Stimulated activated CD4-positive, alpha-beta T cell treated with anti-CD3 and anti-CD28 coated beads, Interleukin-2, amount 100 ng/mL, for 48 hours (primary cell): Measurements from ENCODE around the gene CERS4.
"Not testable (repeated sequence)": the region's sequence is repeated elsewhere in the genome, so short reads cannot be mapped to it uniquely, and the experiment has no call there.

ENCODE experiments used
- DNase-seq, 2 donors: peaks; one replicate each; pipeline ENCODE4 v3.0.0-alpha.2; 2020

The CERS4 gene, protein sequence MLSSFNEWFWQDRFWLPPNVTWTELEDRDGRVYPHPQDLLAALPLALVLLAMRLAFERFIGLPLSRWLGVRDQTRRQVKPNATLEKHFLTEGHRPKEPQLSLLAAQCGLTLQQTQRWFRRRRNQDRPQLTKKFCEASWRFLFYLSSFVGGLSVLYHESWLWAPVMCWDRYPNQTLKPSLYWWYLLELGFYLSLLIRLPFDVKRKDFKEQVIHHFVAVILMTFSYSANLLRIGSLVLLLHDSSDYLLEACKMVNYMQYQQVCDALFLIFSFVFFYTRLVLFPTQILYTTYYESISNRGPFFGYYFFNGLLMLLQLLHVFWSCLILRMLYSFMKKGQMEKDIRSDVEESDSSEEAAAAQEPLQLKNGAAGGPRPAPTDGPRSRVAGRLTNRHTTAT

DNA sequence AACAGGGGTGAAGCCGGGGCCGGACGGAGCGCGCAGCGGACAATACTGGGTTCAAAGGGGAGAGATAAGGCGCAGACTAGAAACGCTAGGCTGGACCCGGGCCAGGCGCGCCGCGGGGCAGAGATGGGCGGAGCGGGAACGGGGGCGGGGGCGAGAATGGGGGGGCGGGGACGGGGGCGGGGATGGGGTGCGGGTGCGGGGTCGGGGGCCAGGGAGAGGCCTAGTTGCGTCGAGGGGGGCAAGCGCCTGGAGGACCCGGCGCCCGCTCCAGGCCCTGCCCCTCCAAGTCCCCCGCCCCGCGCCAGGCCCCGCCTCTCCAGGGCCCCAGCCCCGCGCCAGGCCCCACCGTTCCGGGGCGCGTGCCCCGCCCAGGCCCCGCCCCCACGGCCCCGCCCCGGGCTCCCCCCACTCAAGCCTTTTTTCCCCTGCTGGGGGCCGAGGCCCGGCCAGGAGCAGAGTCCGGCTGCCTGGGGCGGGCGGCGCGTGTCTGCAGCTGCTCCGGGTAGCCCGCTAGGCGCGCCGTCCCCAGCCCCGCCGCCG lies at the start of gene CERS4:
TSS of gene CERS4 (plus strand) at position 449 of the 540 bp plus-strand sequence. CDS start 41,707 bp downstream, outside the sequence.
- DNase-seq = peak; percentile 69 to 73

DNA sequence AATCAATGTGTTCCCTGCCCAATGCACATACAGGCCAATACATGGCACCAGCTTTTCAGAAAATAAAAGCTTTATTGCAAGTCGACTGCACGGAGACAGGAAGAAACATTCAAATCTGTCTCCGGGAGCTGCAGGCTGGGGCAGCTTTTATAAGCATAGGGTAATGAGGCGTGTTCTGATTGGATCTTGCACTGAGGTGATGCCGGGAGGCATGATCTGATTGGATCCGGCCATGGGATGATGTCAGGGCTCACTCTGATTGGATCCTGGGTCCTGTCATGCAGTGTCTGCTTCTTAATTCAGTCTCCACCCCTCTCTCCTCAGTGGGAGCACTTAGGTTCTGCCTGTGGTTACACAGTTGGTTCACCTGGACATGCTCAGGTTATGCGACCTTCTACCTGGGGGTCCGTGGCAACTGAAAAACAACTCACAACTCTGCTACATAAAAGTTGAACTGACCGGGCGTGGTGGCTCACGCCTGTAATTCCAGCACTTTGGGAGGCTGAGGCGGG lies 48.0 kb upstream of the CERS4 start:
- DNase-seq = peak in 1 of 2 donors; percentile 28

DNA sequence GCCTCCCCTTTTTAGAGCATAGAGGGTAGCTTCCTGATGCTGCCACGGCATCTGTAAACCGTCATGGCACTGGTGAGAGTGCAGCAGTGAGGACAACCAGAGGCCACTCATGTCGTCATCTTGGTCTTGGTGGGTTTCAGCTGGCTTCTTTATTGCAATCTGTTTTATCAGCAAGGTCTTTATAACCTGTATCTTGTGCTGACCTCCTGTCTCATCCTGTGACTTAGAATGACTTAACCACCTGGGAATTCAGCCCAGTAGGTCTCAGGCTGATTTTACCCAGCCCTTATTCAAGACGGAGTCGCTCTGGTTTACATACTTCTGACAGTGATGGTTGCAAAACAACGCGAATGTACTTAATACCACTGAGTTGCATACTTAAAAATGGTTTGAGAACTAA lies 45.4 kb upstream of the CERS4 start:
- DNase-seq = no peak

DNA sequence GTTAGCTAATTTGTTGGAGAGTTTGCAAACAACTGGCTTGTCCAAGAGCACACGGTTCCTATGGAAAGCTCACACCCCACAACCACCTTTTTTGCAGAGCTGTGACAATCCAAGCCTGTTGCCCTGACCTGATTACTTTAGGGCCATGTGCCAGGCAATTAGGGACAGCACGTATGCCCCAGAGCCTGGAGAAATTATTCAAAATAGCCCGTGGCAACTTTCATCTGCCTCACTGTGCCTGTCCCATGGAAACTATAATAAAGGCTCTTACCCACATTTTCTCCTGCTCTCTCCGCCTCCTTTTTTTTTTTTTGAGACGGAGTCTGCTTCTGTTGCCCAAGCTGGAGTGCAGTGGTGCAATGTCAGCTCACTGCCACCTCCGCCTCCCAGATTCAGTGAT lies 41.2 kb upstream of the CERS4 start:
- no peak for DNase-seq

DNA sequence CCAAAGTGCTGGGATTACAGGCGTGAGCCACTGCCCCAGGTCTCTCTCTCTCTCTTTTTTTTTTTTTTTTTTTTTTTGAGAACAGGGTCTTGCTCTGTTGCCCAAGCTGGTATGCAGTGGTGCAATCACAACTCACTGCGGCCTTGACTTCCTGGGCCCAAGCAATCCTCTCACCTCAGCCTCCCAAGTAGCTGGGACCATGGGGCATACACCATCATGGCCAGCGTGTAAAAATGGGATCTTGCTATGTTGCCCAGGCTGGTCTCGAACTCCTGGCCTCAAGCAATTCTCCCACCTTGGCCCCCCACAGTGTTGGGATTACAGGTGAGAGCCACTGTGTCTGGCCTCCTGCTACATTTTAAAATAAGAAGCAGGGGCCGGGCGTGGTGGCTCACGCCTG lies 40.6 kb upstream of the CERS4 start:
- no peak for DNase-seq

DNA sequence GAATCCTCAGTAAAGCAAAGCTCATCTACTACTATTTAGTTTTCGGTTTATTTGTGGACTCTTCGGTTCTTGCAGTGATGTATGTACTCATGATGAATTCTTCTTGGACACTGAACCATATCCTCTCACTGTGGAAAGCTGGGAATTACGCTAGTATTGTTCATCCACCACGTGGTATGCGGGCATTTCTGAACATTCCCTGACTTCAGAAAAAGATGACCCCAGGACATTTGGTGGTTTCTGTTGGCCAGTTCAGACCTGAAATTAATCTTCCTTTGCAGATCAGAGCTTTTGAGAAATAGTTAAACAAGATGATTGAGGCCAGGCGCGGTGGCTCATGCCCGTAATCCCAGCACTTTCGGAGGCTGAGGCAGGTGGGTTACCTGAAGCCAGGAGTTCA lies 34.5 kb upstream of the CERS4 start:
- no peak for DNase-seq

DNA sequence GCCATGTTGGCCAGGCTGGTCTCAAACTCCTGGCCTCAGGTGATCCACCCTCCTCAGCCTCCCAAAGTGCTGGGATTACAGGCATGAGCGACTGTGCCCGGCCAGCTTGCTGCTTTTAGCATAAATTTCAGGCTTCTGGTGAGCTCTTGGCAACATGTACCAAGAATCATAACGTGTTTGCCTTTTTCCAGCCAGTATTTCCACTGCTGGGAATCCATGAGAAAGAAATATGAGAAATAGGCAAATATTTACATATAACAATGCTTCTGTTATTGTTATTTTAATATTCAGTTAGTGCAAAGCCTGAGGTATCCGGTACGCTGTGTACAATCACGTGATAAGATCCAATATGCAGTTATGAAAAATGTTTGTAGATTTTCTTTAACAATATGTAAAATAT lies 29.2 kb upstream of the CERS4 start:
- no peak for DNase-seq

DNA sequence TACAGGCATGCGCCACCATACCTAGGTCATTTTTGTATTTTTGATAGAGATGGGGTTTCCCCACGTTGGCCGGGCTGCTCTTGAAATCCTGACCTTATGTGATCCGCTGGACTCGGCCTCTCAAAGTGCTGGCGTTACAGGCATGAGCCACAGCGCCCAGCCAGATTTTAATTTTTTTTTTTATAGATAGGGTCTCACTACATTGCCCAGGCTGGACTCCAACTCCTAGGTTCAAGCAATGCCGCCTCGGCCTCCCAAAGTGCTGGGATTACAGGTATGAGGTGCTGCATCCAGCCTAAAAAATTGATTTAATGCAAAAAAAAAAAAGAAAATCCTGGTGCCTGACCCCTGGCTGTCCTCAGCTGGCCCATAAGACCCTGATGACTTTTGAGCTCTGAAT lies 24.9 kb upstream of the CERS4 start:
- DNase-seq = no peak

DNA sequence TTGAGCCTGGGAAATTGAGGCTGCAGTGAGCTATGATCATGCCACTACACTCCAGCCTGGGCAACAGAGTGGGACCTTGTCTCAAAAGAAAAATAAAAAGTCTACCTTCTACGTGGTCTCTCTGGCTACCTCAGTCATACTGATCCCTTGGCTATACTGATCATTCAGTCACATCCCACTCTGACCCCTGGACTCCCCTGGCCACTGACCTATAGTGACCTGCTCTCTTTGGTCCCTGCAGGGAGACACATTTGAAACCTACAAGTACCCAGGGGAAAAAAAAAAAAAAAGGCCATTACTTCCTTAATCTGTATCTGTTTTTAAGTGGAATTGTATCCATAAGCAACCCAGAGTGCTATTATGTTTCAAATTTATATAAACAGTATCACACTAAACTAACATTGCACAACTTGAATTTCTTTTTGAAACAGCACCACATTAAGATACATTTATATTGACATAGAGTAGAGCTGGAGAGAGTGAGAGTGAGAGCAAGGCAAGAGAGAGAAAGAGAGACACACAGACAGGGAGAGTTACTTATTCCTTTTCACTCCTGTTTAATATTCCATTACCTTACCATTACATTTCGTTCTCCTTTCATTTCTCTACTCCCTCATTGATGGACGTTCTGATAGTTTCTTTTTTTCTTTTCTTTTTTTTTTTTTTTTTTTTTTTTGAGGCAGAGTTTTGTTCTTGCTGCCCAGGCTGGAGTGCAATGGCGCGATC lies 23.7 kb upstream of the CERS4 start:
- no peak for DNase-seq

DNA sequence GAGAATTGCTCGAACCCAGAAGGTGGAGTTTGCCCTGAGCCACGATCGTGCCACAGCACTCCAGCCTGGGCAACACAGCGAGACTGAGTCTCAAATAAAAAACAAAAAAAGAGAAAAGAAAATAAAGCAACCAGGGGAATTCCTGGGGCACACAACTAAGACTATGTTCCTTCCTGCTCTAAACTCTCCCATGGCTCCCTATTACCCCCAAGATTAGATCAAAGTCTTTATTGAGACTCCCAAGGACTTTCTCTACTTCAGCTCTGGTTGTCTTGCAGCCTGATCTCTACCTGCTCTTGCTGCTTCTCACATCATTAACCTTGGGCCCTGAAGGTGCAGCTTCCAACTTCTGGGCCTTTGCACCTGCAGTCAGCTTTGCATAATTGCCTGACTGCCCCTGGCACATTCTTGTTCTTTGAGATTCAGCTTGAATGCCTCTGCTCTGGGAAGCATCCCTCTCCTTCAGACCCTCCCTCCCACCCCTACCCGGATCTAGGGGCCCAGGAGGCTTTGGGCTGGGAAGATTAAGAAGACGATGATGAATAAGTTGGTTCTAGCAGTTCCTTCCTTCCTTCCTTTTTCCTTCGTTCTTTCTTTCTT lies 16.8 kb upstream of the CERS4 start:
- no peak for DNase-seq

DNA sequence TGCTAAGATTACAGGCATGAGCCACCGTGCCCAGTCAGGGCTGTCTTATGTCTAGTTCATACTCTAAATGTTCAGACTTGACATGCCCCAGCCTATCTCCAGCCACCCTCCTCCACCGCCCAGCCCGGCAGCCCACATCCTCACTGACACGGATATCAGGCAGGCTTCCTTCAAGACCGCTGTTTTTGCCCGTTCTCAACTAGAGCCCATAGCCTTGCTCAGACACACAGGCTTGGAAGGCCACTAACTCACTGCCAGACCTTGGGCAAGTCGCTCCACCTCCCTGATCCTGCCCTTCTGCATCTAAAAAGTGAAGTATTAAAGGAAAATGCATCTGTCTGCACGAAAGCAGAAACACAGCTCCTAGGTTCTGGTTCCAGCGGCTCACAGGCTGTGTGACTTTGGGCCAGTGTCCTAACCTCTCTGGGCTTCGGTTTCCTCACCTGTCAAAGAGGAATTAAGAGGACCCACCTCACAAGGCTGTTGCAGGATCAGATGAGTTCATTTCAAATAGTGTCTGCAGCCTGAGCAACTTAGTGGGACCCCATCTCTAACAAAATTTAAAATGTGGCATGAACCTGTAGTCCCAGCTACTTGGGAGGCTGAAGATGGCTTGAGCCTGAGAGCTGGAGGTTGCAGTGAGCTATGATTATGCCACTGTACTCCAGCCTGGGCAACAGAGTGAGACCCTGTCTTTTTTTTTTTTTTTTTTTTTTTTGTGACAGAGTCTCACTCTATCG lies 14.5 kb upstream of the CERS4 start:
- peak in 1 of 2 donors; percentile 14 for DNase-seq

DNA sequence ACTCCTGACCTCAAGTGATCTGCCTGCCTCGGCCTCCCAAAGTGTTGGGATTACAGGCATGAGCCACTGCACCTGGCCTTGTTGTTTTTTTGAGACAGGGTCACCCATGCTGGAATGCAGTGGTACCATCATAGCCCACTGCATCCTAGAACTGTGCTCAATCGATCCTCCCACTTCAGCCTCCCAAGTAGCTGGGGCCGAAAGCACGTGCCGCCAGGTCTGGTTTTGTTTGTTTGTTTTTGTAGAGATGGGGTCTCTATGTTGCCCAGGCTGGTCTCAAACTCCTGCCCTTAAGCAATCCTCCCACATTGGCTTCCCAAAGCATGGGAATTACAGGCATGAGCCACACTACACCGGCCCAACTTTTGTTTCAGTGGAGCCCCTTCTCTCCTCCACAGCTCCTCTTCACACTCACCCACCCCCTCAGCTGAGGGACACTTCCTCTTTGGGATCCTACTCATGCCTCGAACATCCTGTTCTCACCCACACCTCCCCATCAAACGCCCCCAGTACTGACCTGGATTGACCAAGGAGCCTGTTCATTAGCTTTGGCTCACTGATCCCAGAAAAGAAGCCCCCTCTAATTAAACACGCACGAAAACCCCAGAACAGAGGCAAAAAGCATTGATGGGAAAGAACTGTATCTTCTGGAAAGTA lies 12.8 kb upstream of the CERS4 start:
- no peak for DNase-seq

DNA sequence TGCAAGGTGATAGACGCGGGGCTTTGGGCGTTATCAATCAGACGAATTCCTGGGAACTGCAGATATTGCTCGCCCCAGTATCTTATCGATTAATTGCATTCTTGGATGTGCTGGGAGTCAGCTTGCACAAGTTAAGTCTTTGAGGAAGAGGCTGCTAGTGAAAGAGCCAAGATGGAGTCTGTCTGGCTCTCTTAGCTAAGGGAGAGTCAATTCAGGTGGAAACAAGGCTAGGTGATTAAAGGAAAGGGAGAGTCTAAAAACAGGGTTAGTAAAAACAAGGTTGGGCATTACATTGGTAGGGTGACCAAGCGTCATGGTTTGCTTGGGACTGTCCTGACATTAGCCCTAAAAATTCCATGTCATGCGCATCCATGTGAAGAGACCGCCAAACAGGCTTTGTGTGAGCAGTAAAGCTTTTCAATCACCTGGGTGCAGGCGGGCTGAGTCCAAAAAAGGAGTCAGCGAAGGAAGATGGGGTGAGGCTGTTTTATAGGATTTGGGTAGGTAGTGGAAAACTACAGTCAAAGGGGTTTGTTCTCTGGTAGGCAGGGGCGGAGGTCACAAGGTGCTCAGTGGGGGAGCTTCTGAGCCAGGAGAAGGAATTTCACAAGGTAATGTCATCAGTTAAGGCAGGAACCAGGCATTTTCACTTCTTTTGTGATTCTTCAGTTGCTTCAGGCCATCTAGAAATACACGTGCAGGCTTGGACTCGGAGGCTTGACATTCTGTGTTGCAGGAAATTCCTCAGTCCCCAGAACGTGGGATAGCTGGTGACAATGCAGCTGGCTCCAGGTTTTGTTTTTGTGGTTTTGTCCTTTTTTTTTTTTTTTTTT lies 5.7 kb upstream of the CERS4 start:
- DNase-seq = not testable (repeated sequence)

DNA sequence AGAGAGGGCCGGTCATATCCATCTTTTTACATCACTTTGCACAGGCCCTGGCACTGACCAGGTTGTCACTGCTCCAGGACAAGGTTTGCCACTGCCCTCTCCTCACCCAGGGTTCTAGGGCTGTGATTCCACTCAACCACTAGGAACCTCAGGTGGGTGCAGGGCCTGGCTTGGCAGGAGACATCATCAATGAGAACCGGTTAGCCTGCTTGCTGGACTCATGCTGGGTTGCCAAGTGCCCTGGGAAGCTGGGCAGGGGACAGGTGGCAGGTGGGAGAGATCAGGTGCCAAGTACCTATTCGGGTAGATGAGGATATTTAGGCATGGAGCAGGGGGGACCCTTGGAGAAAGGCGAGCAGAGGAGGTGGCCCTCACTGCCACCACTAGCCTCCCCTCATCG lies 4.2 kb upstream of the CERS4 start:
- no peak for DNase-seq

DNA sequence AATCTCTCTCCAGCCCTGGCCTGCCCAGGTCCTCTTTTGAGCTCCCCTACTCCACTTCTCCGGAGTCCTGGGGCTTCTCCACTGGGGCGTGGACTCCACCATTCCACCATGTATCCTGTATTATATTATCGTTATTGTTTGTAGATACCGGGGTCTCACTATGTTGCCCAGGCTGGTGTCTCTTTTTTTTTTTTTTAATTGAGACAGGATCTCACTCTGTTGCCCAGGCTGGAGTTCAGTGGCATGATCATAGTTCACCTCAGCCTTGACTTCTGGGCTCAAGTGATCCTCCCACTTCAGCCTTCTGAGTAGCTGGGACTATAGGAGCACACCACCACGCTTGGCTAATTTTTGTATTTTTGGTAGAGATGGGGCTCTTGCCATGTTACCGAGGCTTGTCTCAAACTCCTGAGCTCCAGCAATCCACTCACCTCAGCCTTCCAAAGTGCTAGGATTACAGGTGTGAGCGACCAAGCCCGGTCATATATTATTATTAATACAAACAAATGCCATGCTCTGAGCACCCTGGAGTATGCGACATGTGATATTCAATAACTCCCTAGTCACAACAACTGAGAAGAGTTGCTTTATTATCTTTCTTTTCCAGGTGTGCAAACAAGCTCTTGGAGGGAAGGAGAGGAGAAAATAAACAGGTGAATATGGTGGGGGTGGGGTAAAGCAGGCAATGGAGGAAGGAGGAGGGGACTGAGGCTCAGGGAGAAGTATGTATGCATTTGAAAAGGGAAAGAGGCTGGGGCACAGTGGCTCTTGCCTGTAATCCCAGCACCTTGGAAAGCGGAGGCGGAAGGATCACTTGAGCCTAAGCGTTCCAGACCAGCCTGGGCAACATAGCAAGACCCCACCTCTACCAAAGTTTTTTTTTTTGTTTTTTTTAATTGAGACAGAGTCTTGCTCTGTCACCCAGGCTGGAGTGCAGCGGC lies 2.8 kb upstream of the CERS4 start:
- no peak for DNase-seq

DNA sequence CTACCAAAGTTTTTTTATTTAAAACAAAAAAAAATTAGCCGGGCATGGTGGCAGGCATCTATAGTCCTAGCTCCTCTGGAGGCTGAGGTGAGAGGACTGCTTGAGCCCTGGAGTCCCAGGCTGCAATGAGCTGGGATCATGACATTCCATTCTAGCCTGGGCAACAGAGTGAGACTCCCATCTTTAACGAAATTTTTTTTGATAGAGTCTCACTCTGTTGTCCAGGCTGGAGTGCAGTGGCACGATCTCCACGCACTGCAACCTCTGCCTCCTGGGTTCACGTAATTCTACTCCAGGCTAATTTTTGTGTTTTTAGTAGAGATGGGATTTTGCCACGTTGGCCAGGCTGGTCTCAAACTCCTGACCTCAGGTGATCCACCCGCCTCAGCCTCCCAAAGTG lies 1.8 kb upstream of the CERS4 start:
- not testable (repeated sequence) for DNase-seq

DNA sequence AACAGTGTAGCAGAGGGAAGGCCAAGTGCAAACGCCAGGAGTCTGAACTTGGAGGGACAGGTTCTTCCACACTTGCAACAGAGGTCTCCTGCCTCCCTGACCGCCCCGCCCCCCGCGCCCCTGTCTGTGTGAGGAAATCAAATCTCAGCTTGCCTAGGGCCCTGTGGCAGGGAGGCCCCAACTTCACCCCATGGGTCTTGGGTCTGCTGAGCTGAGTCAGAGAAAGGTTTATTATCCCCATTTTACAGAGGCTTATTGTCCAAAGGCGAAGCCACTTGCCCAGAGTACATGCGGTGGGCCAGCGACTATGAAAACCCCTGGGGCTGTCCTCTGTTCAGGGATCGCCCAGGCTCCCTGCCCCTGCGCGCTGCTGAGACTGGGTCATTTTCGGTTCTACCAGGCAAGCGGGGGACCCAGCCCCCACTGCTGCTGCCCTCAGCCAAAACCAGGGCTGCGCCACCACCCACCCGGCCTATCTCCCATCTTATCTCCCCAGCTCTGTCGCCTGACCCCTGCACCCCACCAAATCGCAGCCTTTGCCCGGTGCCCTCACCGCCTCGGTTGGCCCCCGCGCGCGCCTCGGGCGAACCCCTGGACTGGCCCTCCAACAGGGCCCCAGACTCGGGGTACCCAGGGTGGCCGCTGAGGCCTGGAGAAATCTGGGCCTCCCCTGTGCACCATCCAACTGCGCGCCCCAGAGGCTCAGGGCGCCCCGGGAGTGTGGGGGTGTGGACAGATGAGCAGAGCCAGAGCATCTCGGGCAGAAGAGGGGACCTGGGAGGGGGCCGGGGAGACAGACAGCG lies 850 bp upstream of the CERS4 start:
- DNase-seq = no peak

DNA sequence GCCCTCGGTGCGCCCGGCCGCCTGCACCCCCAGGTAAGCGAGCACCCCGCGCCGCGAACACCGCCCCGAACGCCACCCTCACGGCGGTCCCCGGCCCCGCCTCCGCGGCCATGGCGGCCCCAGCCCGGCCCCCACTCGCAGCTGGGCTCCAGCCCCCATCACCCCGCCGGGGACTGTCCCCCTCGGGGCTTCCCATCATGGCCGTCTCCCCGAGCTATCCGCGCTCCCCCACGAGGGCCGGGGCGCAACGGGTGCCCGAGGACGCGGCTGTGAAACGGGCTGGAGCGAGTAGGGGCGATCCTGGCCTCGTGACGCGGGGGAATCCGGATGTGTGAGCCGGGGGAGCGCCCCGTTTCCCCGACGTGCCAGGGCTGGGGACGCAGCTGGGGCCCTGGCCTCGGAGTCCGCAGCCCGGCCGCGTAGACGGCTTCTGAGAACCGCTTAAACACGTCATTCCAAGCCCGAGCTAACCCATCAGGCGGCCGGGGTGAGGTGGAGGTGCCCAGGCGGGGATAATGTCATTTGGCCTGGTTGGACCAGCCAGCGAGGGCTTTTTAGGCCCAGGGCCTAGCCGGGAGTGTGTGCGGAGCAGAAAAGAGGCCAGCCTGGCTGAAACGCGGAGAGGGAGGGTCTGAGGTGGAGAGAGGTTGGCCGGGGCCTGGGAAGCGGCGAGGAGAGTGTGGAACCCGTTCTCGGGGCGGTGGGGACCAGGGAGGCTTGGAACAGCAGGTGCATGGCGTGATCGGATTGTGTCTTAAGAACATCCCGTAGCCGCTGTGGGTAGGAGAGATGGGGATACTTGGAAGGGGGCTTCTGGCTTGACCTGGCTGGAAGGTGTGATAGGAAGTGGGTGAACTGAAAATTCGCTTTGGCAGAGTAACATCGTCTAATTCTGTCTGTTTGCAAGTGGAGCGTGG lies 550 bp downstream of the CERS4 start:
- peak; percentile 52 to 71 for DNase-seq
